Measurements from ENCODE around the gene RNPEPL1.

- TF ChIP-seq CTCF (IDR thresholded peaks at IDR 0.05; ENCODE audit: insufficient read depth, low read length), result no peak
- TF ChIP-seq GABPA (IDR thresholded peaks at IDR 0.05; ENCODE audit: low read depth), result no peak
Observed at GRCh38 chr2:240623531-240624010, 55.3 kb downstream of the RNPEPL1 start.

Measured in HL-60 (cell line).